H9 (cell line): ENCODE measurements around the gene FBXW9. TPM values are rescaled to one million over a fixed set of nuclear protein-coding genes. Genes with fewer than 3 reads are reported as not detected.

Experiments used
- DNase-seq: peaks from one replicate; pipeline ENCODE4 v3.0.0-alpha.2; 2017
- H2AFZ ChIP-seq: one replicate; pipeline ENCODE4 v1.6.1; 2013; ENCODE audit warnings: mild to moderate bottlenecking, low read length, control low read depth, moderate library complexity
- H2AK5ac ChIP-seq: 2 replicates; pipeline ENCODE4 v1.6.1; 2013; ENCODE audit warnings: low read length, control low read depth, mixed read lengths; ENCODE audit not compliant: insufficient read length
- H2BK120ac ChIP-seq: one replicate; pipeline ENCODE4 v1.6.1; 2013; ENCODE audit warnings: low read depth, mild to moderate bottlenecking, low read length, control low read depth, inconsistent platforms; ENCODE audit not compliant: poor library complexity, severe bottlenecking
- H2BK12ac ChIP-seq: 2 replicates; pipeline ENCODE4 v1.6.1; 2013; ENCODE audit warnings: low read length, control low read depth, mixed read lengths, low read depth; ENCODE audit not compliant: insufficient read length
- H2BK15ac ChIP-seq: 2 replicates; pipeline ENCODE4 v1.6.1; 2013; ENCODE audit warnings: low read depth, low read length, control low read depth
- H2BK20ac ChIP-seq: one replicate; pipeline ENCODE4 v1.6.1; 2013; ENCODE audit warnings: low read depth, mild to moderate bottlenecking, low read length, control low read depth, inconsistent platforms; ENCODE audit not compliant: poor library complexity, severe bottlenecking
- H2BK5ac ChIP-seq: 2 replicates; pipeline ENCODE4 v1.6.1; 2013; ENCODE audit warnings: low read length, control low read depth, mixed read lengths; ENCODE audit not compliant: insufficient read length
- H3K14ac ChIP-seq: 2 replicates; pipeline ENCODE4 v1.6.1; 2013; ENCODE audit warnings: low read length, control low read depth; ENCODE audit not compliant: insufficient read depth
- H3K18ac ChIP-seq: 2 replicates; pipeline ENCODE4 v1.6.1; 2013; ENCODE audit warnings: low read depth, mild to moderate bottlenecking, mixed read lengths, low read length, control low read depth; ENCODE audit not compliant: insufficient read length
- H3K23ac ChIP-seq: 2 replicates; pipeline ENCODE4 v1.6.1; 2013; ENCODE audit warnings: low read length, control low read depth, mixed read lengths, low read depth; ENCODE audit not compliant: insufficient read length
- H3K23me2 ChIP-seq: 2 replicates; pipeline ENCODE4 v1.6.1; 2013; ENCODE audit warnings: low read depth, mild to moderate bottlenecking, mixed read lengths, low read length, control low read depth; ENCODE audit not compliant: insufficient read length, poor library complexity, severe bottlenecking
- H3K27ac ChIP-seq: 2 replicates; pipeline ENCODE4 v1.5.1; 2013; ENCODE audit warnings: low read length, control low read depth, mixed read lengths, low read depth; ENCODE audit not compliant: insufficient read length
- H3K27me3 ChIP-seq: 2 replicates; pipeline ENCODE4 v1.6.1; 2013; ENCODE audit warnings: low read length, control low read depth, inconsistent platforms; ENCODE audit not compliant: insufficient read depth
- H3K4ac ChIP-seq: 2 replicates; pipeline ENCODE4 v1.6.1; 2013; ENCODE audit warnings: low read depth, mild to moderate bottlenecking, control low read depth, inconsistent platforms, low read length, moderate library complexity
- H3K4me1 ChIP-seq: 2 replicates; pipeline ENCODE4 v1.6.1; 2013; ENCODE audit warnings: low read length, control low read depth, inconsistent platforms; ENCODE audit not compliant: insufficient read depth
- H3K4me2 ChIP-seq: 2 replicates; pipeline ENCODE4 v1.6.1; 2013; ENCODE audit warnings: low read length, control low read depth, mixed read lengths; ENCODE audit not compliant: insufficient read length, insufficient read depth
- H3K56ac ChIP-seq: 2 replicates; pipeline ENCODE4 v1.6.1; 2013; ENCODE audit warnings: low read depth, mild to moderate bottlenecking, mixed read lengths, low read length, control low read depth; ENCODE audit not compliant: insufficient read length
- H3K79me1 ChIP-seq: 2 replicates; pipeline ENCODE4 v1.6.1; 2013; ENCODE audit warnings: low read depth, mild to moderate bottlenecking, moderate library complexity, low read length, control low read depth, inconsistent platforms; ENCODE audit not compliant: insufficient read depth, poor library complexity, severe bottlenecking
- H3K79me2 ChIP-seq: 2 replicates; pipeline ENCODE4 v1.6.1; 2013; ENCODE audit warnings: low read length, control low read depth, inconsistent platforms; ENCODE audit not compliant: insufficient read depth
- H3K9ac ChIP-seq: 2 replicates; pipeline ENCODE4 v1.6.1; 2013; ENCODE audit warnings: low read length, control low read depth, mixed read lengths; ENCODE audit not compliant: insufficient read length; ENCODE audit errors: extremely low read depth
- H3K9me3 ChIP-seq: one replicate; pipeline ENCODE4 v1.6.1; 2013; ENCODE audit warnings: low read depth, low read length, inconsistent platforms; ENCODE audit not compliant: control insufficient read depth
- H3T11ph ChIP-seq: one replicate; pipeline ENCODE4 v1.6.1; 2013; ENCODE audit warnings: mild to moderate bottlenecking, low read length, control low read depth, inconsistent platforms
- H4K20me1 ChIP-seq: one replicate; pipeline ENCODE4 v1.6.1; 2013; ENCODE audit not compliant: control insufficient read depth, insufficient read length, insufficient read depth
- H4K5ac ChIP-seq: 2 replicates; pipeline ENCODE4 v1.6.1; 2013; ENCODE audit warnings: low read depth, mild to moderate bottlenecking, mixed read lengths, low read length, control low read depth; ENCODE audit not compliant: insufficient read length
- H4K8ac ChIP-seq: replicated peaks from 2 replicates; pipeline ENCODE4 v1.6.1; 2013; ENCODE audit warnings: low read length, control low read depth, mixed read lengths, low read depth; ENCODE audit not compliant: insufficient read length
- H4K91ac ChIP-seq: 2 replicates; pipeline ENCODE4 v1.6.1; 2013; ENCODE audit warnings: low read depth, mild to moderate bottlenecking, moderate library complexity, mixed read lengths, low read length, control low read depth; ENCODE audit not compliant: insufficient read length
- H3K27ac Mint-ChIP-seq, 3 experiments: 2 replicates in 2 of 3; 3 replicates in 1 of 3; pipeline ENCODE4 v1.8.0; 2020 to 2021; ENCODE audit warnings: mixed read lengths in 3 of 3, mild to moderate bottlenecking in 1 of 3, moderate library complexity in 1 of 3
- H3K27me3 Mint-ChIP-seq: 2 replicates; pipeline ENCODE4 v1.8.0; 2021; ENCODE audit warnings: low read depth, mild to moderate bottlenecking, moderate library complexity, mixed read lengths
- H3K36me3 Mint-ChIP-seq, 3 experiments: 2 replicates in 2 of 3; 3 replicates in 1 of 3; pipeline ENCODE4 v1.8.0; 2020 to 2021; ENCODE audit warnings: low read depth in 3 of 3, mixed read lengths in 3 of 3; ENCODE audit not compliant: insufficient read depth in 1 of 3
- H3K4me1 Mint-ChIP-seq, 2 experiments: 2 replicates each; pipeline ENCODE4 v1.8.0; 2020; ENCODE audit warnings: mixed read lengths in 2 of 2
- H3K4me3 Mint-ChIP-seq, 2 experiments: 2 replicates in 1 of 2; 3 replicates in 1 of 2; pipeline ENCODE4 v1.8.0; 2020 to 2021; ENCODE audit warnings: mild to moderate bottlenecking in 2 of 2, mixed read lengths in 2 of 2, moderate library complexity in 1 of 2
- H3K9me3 Mint-ChIP-seq, 2 experiments: 2 replicates in 1 of 2; 3 replicates in 1 of 2; pipeline ENCODE4 v1.8.0; 2020; ENCODE audit warnings: mild to moderate bottlenecking in 2 of 2, mixed read lengths in 2 of 2, moderate library complexity in 1 of 2
- WGBS: extraction: QIAGEN DNeasy Blood & Tissue Kit; methylation state at CpG from one replicate; pipeline ENCODE4 v1.1.7; 2013; ENCODE audit warnings: missing lambda C conversion rate, low lambda C conversion rate, mixed read lengths; ENCODE audit not compliant: insufficient read length; ENCODE audit errors: extremely low coverage; 5-methylcytosine and 5-hydroxymethylcytosine counted together
- total RNA-seq: library from RNA; stranded (reverse); gene quantifications from 2 replicates; pipeline ENCODE4 v1.2.1, GENCODE V29; 2021
- TF ChIP-seq, protein P1 (sequence below): fragments of 200-600 bp; sonication (generic); conservative IDR thresholded peaks from 3 replicates; pipeline ENCODE4 v1.8.0; 2021; ENCODE audit warnings: antibody characterized with exemption, mild to moderate bottlenecking

Gene FBXW9
- total RNA-seq, 1 experiment from 2014 or later: 11.7 TPM

GRCh38 chr19:12665671-12666264 lies 30.7 kb downstream of the FBXW9 start:
- no peaks in the 10 kb centered on the region for H3K79me1 ChIP-seq
- H3K27ac ChIP-seq: no peak overlapping the region
- DNase-seq: no peak
- H3T11ph ChIP-seq: no peak overlapping the region
- H2AFZ ChIP-seq: no peak overlapping the region
- H3K4me1 ChIP-seq: no peaks in the 10 kb centered on the region
- no peak overlapping the region for H4K5ac ChIP-seq
- H3K27me3 Mint-ChIP-seq: peaks cover 2% of the 10 kb centered on the region
- H2BK12ac ChIP-seq: no peak overlapping the region
- peak overlapping the region; percentile 60 for H3K9ac ChIP-seq
- no peak overlapping the region for H2BK15ac ChIP-seq
- no peak overlapping the region for H4K91ac ChIP-seq
- H3K4me1 Mint-ChIP-seq: peaks cover 27 to 46% of the 10 kb centered on the region in 2 experiments
- no peaks in the 10 kb centered on the region for H3K27me3 ChIP-seq
- no peak overlapping the region for H3K4ac ChIP-seq
- no peak overlapping the region for H2BK20ac ChIP-seq
- no peak overlapping the region for H3K18ac ChIP-seq
- H3K4me2 ChIP-seq: peak overlapping the region; percentile 83
- no peak overlapping the region for H3K14ac ChIP-seq
- peaks cover 0 to 1% of the 10 kb centered on the region in 2 experiments; a peak in 2 of 5 replicates for H3K9me3 Mint-ChIP-seq
- peak overlapping the region; percentile 93 to 94 for H3K4me3 Mint-ChIP-seq
- H3K36me3 Mint-ChIP-seq: peaks cover 3 to 31% (median 26%) of the 10 kb centered on the region in 3 experiments; a peak in 6 of 7 replicates
- H2BK120ac ChIP-seq: no peak overlapping the region
- no peaks in the 10 kb centered on the region for H3K79me2 ChIP-seq
- H4K20me1 ChIP-seq: no peaks in the 10 kb centered on the region
- H2AK5ac ChIP-seq: no peak overlapping the region
- no peak overlapping the region for H2BK5ac ChIP-seq
- H3K23ac ChIP-seq: no peak overlapping the region
- H3K9me3 ChIP-seq: no peaks in the 10 kb centered on the region
- H3K27ac Mint-ChIP-seq: peak overlapping the region in 2 of 3 experiments; percentile 2 to 91; a peak in 3 of 7 replicates
- no peak overlapping the region for H3K56ac ChIP-seq
- no CpG with 5 or more reads among the region's 12 CpGs for WGBS
- H3K23me2 ChIP-seq: peaks cover 24% of the 10 kb centered on the region
- H4K8ac ChIP-seq: no peak overlapping the region
- TF ChIP-seq, protein P1, sequence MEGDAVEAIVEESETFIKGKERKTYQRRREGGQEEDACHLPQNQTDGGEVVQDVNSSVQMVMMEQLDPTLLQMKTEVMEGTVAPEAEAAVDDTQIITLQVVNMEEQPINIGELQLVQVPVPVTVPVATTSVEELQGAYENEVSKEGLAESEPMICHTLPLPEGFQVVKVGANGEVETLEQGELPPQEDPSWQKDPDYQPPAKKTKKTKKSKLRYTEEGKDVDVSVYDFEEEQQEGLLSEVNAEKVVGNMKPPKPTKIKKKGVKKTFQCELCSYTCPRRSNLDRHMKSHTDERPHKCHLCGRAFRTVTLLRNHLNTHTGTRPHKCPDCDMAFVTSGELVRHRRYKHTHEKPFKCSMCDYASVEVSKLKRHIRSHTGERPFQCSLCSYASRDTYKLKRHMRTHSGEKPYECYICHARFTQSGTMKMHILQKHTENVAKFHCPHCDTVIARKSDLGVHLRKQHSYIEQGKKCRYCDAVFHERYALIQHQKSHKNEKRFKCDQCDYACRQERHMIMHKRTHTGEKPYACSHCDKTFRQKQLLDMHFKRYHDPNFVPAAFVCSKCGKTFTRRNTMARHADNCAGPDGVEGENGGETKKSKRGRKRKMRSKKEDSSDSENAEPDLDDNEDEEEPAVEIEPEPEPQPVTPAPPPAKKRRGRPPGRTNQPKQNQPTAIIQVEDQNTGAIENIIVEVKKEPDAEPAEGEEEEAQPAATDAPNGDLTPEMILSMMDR: no peak
